Colonic mucosa (tissue), 4 donors: Measurements from ENCODE around the gene CMTM2. TPM values are rescaled to one million over a fixed set of nuclear protein-coding genes. Genes with fewer than 3 reads are reported as not detected.
A peak's percentile ranks its signal among the peaks of the same experiment; 100 is the strongest.

Experiments
- DNase-seq: peaks from one replicate; pipeline ENCODE4 v3.0.0-alpha.2; 2020
- H3K27ac ChIP-seq: fragments of 200-600 bp; one replicate; pipeline ENCODE4 v1.8.0; 2021
- H3K27me3 ChIP-seq: fragments of 200-600 bp; one replicate; pipeline ENCODE4 v1.8.0; 2021
- H3K36me3 ChIP-seq: fragments of 200-600 bp; one replicate; pipeline ENCODE4 v1.8.0; 2021
- H3K4me1 ChIP-seq: fragments of 200-600 bp; one replicate; pipeline ENCODE4 v1.8.0; 2021; ENCODE audit warnings: mild to moderate bottlenecking
- H3K4me3 ChIP-seq: fragments of 200-600 bp; one replicate; pipeline ENCODE4 v1.8.0; 2021
- H3K9ac ChIP-seq, 2 donors: one replicate each; pipeline ENCODE4 v1.7.0; 2013; ENCODE audit warnings: control low read depth in 2 of 2, low read depth in 2 of 2, low read length in 2 of 2
- H3K9me3 ChIP-seq: fragments of 200-600 bp; one replicate; pipeline ENCODE4 v1.8.0; 2021
- CTCF ChIP-seq: fragments of 200-600 bp; IDR thresholded peaks from one replicate; pipeline ENCODE4 v1.8.0; 2022; ENCODE audit warnings: antibody characterized with exemption, mild to moderate bottlenecking
- intact Hi-C: fragments of 100-400 bp; cut with DNase I; formaldehyde crosslinking; loops from one replicate; pipeline ENCODE4 v1.14.1; 2022
- total RNA-seq, 2 donors: library from RNA; stranded (reverse); fragmentation: NEBNext Ultra II Directional in 1 of 2; extraction: Animal tissue kit (Norgen Biotek cat#: 25700) in 1 of 2; gene quantifications; one replicate each; pipeline ENCODE4 v1.2.1, GENCODE V29; 2021
- donor health status: healthy.
- donor health status: DM: no; HTN: no; CAD: no.
- donor health status: DM: no; HTN: no; CAD: no.

CMTM2 gene
- total RNA-seq, 2 donors from 2014 or later: not detected

- H3K36me3 ChIP-seq: no peaks in the 10 kb centered on the region
These were observed 35.1 kb upstream of the CMTM2 start for GRCh38 chr16:66544016-66544757.

GRCh38 chr16:66547101-66547989 lies 31.9 kb upstream of the CMTM2 start:
- no peak overlapping the region for H3K9ac ChIP-seq
- H3K27me3 ChIP-seq: no peaks in the 10 kb centered on the region
- no peak overlapping the region for H3K4me3 ChIP-seq
- intact Hi-C loops: no loop called here
- no peaks in the 10 kb centered on the region for H3K36me3 ChIP-seq
- no peak for DNase-seq
- H3K9me3 ChIP-seq: no peaks in the 10 kb centered on the region
- H3K27ac ChIP-seq: no peak overlapping the region
- no peak for TF ChIP-seq CTCF
- no peaks in the 10 kb centered on the region for H3K4me1 ChIP-seq

More at GRCh38 chr16:66544016-66544757, 35.1 kb upstream of the CMTM2 start:
- no peak overlapping the region for H3K4me3 ChIP-seq
- H3K27me3 ChIP-seq: no peaks in the 10 kb centered on the region
- DNase-seq: no peak
- H3K4me1 ChIP-seq: no peaks in the 10 kb centered on the region
- H3K27ac ChIP-seq: no peak overlapping the region
- intact Hi-C loops: no loop called here
- no peaks in the 10 kb centered on the region for H3K9me3 ChIP-seq
- H3K9ac ChIP-seq: no peak overlapping the region
- TF ChIP-seq CTCF: no peak

- Histone ChIP-seq H3K4me1 (no peaks in the 10 kb centered on the region), H3K36me3 (no peaks in the 10 kb centered on the region), H3K9ac (no peak overlapping the region), H3K27me3 (no peaks in the 10 kb centered on the region), H3K27ac (peak overlapping the region; percentile 3), H3K9me3 (no peaks in the 10 kb centered on the region), H3K4me3 (no peak overlapping the region)
- no peak for TF ChIP-seq CTCF
- intact Hi-C loops: no loop called here
- DNase-seq: no peak
These were observed 31.2 kb upstream of the CMTM2 start for GRCh38 chr16:66548068-66548467.

GRCh38 chr16:66548868-66549267 lies 30.4 kb upstream of the CMTM2 start:
- intact Hi-C loops: no loop called here
- Histone ChIP-seq H3K9me3 (no peaks in the 10 kb centered on the region), H3K4me1 (no peaks in the 10 kb centered on the region), H3K36me3 (no peaks in the 10 kb centered on the region), H3K27ac (peak overlapping the region; percentile 94), H3K4me3 (peak overlapping the region; percentile 74), H3K9ac (peak overlapping the region; percentile 89 to 92), H3K27me3 (no peaks in the 10 kb centered on the region)
- no peak for TF ChIP-seq CTCF
- DNase-seq: no peak

- peak within 1 kb of the TSS; percentile 74 for H3K4me3 ChIP-seq
- no peaks in the 10 kb centered on the region for H3K27me3 ChIP-seq
- intact Hi-C loops: loop anchor here (5.0 kb wide), 1 partner anchor 32 kb away; no protein-coding TSS in a partner anchor
- H3K36me3 ChIP-seq: no peaks in the 10 kb centered on the region
- DNase-seq: peak; percentile 63
- peak within 1 kb of the TSS; percentile 94 for H3K27ac ChIP-seq
- H3K9me3 ChIP-seq: no peaks in the 10 kb centered on the region
- peaks cover 5% of the 10 kb centered on the region for H3K4me1 ChIP-seq
- no peak for TF ChIP-seq CTCF
- peak within 1 kb of the TSS; percentile 89 to 92 for H3K9ac ChIP-seq
These were observed 29.8 kb upstream of the CMTM2 start, which contains the start of gene TK2 for GRCh38 chr16:66549284-66550131. TSS of gene TK2 (minus strand) at chr16:66550122. CDS start at chr16:66550061, 61 bp downstream.
